ENCODE results near the gene GPR153.
A peak's percentile ranks its signal among the peaks of the same experiment; 100 is the strongest.

The GPR153 gene

DNA sequence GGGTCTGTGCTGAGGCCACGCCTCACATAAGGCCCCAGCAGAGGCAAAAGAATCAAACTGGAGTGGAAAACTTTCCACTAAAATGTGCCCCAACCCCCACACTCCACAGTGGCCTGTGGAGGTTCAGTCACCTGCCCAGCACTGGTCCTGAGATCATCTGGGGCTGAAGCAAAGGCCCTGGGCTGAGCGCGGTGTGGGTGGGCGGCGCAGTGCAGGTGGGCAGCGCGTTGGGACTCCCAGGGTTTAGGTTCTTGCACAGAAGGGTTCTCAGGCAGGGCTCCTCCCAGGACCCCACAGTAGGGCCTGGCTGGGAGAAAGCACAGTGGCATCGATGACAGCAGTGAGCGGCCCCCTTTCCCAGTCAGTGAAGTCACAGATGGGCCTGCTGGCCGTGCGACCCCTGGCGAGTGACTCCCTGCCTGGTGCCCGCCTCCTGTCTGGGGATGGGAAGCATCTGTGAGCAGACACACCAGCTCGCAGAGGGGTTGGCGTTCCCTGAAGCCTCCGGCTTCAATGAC is 13.8 kb upstream of the GPR153 start:
- DNase-seq (ENCODE audit: low read depth, low spot score): no peak
- H3K36me3 ChIP-seq (ENCODE audit: insufficient read depth, low read length): no peaks in the 10 kb centered on the region
- no peaks in the 10 kb centered on the region for H3K9me3 ChIP-seq (ENCODE audit: low read depth, low read length)
- H3K9ac ChIP-seq (ENCODE audit: insufficient read length): no peak overlapping the region
- no peak overlapping the region for H3K27ac ChIP-seq
- TF ChIP-seq FOXP2 (optimal IDR thresholded peaks at IDR 0.05; ENCODE audit: control extremely low read depth, extremely low read length, insufficient read depth) (no peak), POLR2AphosphoS5 (IDR thresholded peaks at IDR 0.05; ENCODE audit: borderline replicate concordance, low read depth, low read length) (no peak), EZH2 (IDR thresholded peaks at IDR 0.05) (no peak)
- H3K4me3 ChIP-seq: no peak overlapping the region

DNA sequence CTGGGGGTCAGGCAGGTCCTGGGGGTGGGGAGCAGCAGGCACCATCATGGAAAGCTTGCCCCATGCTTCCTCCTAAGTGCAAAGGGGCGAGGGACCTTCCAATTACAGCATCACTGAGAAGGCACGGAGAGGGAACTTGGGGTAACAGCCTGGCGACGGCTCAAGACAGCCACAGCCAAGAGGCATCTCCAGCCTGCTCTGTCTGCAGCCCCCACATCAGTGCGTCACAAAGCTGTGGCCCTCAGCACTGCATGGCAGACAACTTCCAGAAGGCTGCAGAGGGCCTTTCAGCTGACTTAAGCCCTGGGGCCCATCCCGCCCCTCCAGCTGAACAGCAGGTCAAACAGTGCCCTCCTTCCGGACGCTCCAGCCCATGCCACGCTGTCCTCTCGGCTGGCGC is 13.2 kb upstream of the GPR153 start:
- Histone ChIP-seq H3K4me3 (no peak overlapping the region), H3K36me3 (ENCODE audit: insufficient read depth, low read length) (no peaks in the 10 kb centered on the region), H3K27ac (no peak overlapping the region), H3K9ac (ENCODE audit: insufficient read length) (no peak overlapping the region), H3K9me3 (ENCODE audit: low read depth, low read length) (no peaks in the 10 kb centered on the region)
- no peak for TF ChIP-seq FOXP2 (optimal IDR thresholded peaks at IDR 0.05; ENCODE audit: control extremely low read depth, extremely low read length, insufficient read depth)
- no peak for TF ChIP-seq POLR2AphosphoS5 (IDR thresholded peaks at IDR 0.05; ENCODE audit: borderline replicate concordance, low read depth, low read length)
- TF ChIP-seq EZH2 (IDR thresholded peaks at IDR 0.05): no peak
- DNase-seq (ENCODE audit: low read depth, low spot score): no peak

DNA sequence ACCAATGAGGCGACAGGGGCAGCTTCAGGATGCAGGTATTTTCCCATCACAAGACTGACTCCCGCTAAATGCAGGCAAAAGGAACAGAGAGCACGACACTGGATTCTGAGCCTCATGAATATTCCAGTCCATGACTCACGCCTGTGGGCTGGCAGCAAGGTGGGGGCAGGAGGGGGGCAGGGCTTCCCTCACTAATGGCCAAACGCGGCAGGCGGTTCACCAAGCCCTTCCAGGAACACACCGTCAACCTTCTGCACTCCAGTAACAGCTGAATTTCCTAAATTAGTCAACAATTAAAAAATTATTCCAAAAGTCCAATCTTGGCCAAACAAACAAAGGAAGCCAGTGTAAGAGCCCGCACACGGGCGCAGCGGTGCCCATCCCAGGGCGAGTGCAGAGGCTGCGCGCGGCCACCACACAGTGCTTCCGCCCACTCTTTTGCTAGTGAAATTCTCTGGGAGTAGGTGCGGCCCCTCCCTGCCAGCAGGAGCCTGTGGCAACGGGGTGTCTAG is 12.5 kb upstream of the GPR153 start:
- TF ChIP-seq POLR2AphosphoS5 (IDR thresholded peaks at IDR 0.05; ENCODE audit: borderline replicate concordance, low read depth, low read length) (no peak), EZH2 (IDR thresholded peaks at IDR 0.05) (no peak), FOXP2 (optimal IDR thresholded peaks at IDR 0.05; ENCODE audit: control extremely low read depth, extremely low read length, insufficient read depth) (no peak)
- no peak overlapping the region for H3K27ac ChIP-seq
- H3K4me3 ChIP-seq: no peak overlapping the region
- no peaks in the 10 kb centered on the region for H3K9me3 ChIP-seq (ENCODE audit: low read depth, low read length)
- H3K9ac ChIP-seq (ENCODE audit: insufficient read length): no peak overlapping the region
- H3K36me3 ChIP-seq (ENCODE audit: insufficient read depth, low read length): no peaks in the 10 kb centered on the region
- no peak for DNase-seq (ENCODE audit: low read depth, low spot score)

DNA sequence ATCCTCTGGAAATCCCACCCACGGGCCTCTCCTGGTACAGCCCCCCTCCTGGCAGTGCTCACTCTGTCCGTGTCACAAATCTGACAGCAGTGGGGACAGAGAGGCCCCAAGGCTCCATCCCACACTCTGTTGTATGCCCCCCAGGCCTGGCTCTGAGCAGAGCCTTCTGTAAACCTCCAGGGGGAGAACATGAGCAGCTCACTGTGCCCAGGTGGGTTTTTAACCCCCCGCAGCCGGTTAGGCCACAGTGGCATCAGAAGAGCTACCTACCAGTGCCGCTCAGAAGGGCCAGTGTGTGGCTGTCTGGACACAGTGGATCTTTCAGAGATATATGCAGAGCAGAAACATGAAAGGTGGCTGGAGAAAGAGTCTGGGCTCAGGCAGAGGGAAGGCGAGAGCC is 12.0 kb upstream of the GPR153 start:
- Histone ChIP-seq H3K9me3 (ENCODE audit: low read depth, low read length) (no peaks in the 10 kb centered on the region), H3K4me3 (no peak overlapping the region), H3K36me3 (ENCODE audit: insufficient read depth, low read length) (no peaks in the 10 kb centered on the region), H3K9ac (ENCODE audit: insufficient read length) (no peak overlapping the region), H3K27ac (no peak overlapping the region)
- DNase-seq (ENCODE audit: low read depth, low spot score): no peak
- TF ChIP-seq FOXP2 (optimal IDR thresholded peaks at IDR 0.05; ENCODE audit: control extremely low read depth, extremely low read length, insufficient read depth): no peak

DNA sequence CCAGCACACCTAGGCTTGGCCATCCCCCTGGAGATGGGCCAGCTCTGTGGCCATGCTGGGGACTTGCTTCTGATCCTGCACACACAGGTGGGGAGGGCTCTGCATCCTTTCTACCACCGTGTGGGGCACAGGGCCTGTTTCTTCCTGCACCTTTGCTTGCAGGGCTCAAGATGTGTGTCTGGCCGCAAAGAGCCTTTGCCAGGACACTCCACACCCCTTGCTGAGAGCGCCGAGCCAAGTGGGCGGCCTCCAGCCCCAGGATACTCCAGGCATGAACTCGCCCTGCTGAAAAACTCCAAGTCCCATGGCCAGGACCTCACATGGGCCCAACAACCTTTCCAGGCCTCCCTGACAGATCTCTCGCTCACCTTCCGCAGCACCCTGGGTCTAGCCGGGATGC is 11.6 kb upstream of the GPR153 start:
- Histone ChIP-seq H3K4me3 (no peak overlapping the region), H3K27ac (no peak overlapping the region), H3K9me3 (ENCODE audit: low read depth, low read length) (no peaks in the 10 kb centered on the region), H3K36me3 (ENCODE audit: insufficient read depth, low read length) (no peaks in the 10 kb centered on the region), H3K9ac (ENCODE audit: insufficient read length) (no peak overlapping the region)
- TF ChIP-seq POLR2AphosphoS5 (IDR thresholded peaks at IDR 0.05; ENCODE audit: borderline replicate concordance, low read depth, low read length): no peak
- DNase-seq (ENCODE audit: low read depth, low spot score): no peak

DNA sequence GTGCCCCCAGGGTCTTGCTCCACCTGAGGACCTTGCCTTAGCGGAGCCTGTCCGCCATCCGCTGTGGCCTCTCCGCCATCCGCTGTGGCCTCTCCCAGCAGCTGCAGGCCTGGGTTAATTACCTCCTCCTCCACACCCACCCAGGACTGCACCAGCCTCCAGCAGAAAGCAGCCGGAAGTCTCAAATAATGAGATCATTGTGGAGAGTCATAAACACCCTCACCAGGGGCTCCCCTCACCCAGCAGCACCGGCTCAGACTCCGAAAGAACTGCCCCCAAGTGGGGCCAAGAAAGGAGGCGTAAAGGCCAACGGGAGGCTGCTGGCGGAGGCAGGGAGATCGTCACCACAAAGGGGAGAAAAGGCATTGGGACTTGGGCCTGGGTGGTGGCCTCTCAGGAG is 10.7 kb upstream of the GPR153 start:
- Histone ChIP-seq H3K27ac (peak overlapping the region; percentile 86), H3K9me3 (ENCODE audit: low read depth, low read length) (no peaks in the 10 kb centered on the region), H3K36me3 (ENCODE audit: insufficient read depth, low read length) (no peaks in the 10 kb centered on the region), H3K9ac (ENCODE audit: insufficient read length) (no peak overlapping the region), H3K4me3 (peak overlapping the region; percentile 59)
- TF ChIP-seq FOXP2 (optimal IDR thresholded peaks at IDR 0.05; ENCODE audit: control extremely low read depth, extremely low read length, insufficient read depth) (no peak), POLR2AphosphoS5 (IDR thresholded peaks at IDR 0.05; ENCODE audit: borderline replicate concordance, low read depth, low read length) (no peak), EZH2 (IDR thresholded peaks at IDR 0.05) (no peak)
- DNase-seq (ENCODE audit: low read depth, low spot score): no peak

DNA sequence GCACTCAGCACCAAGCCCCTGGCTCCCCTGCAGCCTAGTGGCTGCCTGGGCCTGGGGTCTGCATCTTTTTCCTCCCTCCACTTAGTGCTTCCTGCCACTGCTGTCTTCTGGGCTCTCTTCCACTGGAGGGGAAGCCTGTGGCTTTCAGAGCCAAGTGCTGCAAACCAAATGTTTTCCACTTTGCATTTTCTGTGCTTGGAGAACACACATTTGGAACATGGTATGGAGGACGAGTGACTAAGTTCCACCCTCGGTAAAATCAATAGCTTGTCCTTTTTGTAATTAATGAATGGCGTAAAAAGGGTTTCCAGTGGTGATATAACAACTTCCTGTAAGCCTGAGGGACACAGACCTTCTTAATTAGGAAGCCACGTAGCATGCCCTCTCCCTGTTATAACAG is 10.1 kb upstream of the GPR153 start:
- Histone ChIP-seq H3K27ac (peak overlapping the region; percentile 86), H3K36me3 (ENCODE audit: insufficient read depth, low read length) (no peaks in the 10 kb centered on the region), H3K4me3 (peak overlapping the region; percentile 59), H3K9me3 (ENCODE audit: low read depth, low read length) (no peaks in the 10 kb centered on the region), H3K9ac (ENCODE audit: insufficient read length) (peak overlapping the region; percentile 7)
- no peak for TF ChIP-seq FOXP2 (optimal IDR thresholded peaks at IDR 0.05; ENCODE audit: control extremely low read depth, extremely low read length, insufficient read depth)
- no peak for TF ChIP-seq POLR2AphosphoS5 (IDR thresholded peaks at IDR 0.05; ENCODE audit: borderline replicate concordance, low read depth, low read length)
- no peak for TF ChIP-seq EZH2 (IDR thresholded peaks at IDR 0.05)
- DNase-seq (ENCODE audit: low read depth, low spot score): no peak

DNA sequence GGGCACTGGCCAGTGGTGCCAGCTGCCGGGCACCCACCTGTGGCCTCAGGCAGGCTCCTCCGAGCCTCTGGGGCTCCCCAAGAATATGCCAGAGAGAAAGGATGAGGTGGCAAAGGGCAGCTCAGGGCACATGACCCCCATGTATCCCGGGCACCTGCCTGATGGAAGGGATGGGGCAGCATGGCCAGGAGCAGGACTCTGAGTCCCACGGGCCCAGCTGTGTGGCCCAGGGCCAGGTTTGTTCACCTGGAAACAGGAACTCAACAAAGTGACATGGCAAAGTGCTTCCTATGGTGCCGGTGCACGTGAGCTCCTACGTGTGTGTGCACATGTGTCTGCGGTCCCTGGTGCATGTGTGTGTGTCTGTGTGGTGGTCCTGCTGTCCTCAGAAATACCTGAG is 9.5 kb upstream of the GPR153 start:
- no peak for DNase-seq (ENCODE audit: low read depth, low spot score)
- Histone ChIP-seq H3K36me3 (ENCODE audit: insufficient read depth, low read length) (no peaks in the 10 kb centered on the region), H3K4me3 (peak overlapping the region; percentile 59), H3K27ac (peak overlapping the region; percentile 86), H3K9me3 (ENCODE audit: low read depth, low read length) (no peaks in the 10 kb centered on the region), H3K9ac (ENCODE audit: insufficient read length) (peak overlapping the region; percentile 7)
- TF ChIP-seq EZH2 (IDR thresholded peaks at IDR 0.05) (no peak), FOXP2 (optimal IDR thresholded peaks at IDR 0.05; ENCODE audit: control extremely low read depth, extremely low read length, insufficient read depth) (no peak), POLR2AphosphoS5 (IDR thresholded peaks at IDR 0.05; ENCODE audit: borderline replicate concordance, low read depth, low read length) (no peak)

DNA sequence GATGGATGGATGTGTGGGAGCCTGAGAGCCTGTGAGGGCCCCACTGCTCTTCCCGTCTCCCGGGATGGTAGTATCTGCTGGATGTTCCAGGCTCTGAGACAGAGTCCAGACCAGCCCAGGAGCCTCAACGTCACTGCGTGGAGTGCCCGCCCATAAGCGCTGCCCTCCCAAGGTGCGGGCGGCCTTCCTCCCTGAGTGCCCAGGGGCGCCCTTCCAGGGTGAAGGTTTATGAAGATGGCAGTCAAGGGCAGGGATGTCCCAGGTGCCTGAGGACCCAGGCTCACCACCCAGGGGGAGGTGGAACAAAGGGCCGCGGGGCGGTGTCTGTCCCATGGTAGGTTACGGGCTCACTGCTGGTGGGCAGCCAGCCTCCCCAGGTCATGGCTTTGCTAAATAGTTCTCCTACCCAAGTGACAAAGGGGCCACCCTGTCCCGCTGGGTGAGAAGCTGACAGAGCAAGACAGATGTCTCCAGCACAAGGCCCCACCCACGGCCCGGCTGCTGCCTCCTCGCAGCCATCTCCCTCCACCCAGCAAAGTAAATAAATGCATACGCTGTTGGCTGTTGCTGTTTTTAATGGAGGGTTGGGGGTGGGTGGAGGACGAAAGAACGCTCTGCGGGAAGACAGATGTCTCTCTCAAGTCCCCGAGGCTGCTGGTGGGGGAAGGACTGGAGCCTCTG is 9.0 kb upstream of the GPR153 start:
- Histone ChIP-seq H3K9ac (ENCODE audit: insufficient read length) (no peak overlapping the region), H3K4me3 (peak overlapping the region; percentile 59), H3K36me3 (ENCODE audit: insufficient read depth, low read length) (no peaks in the 10 kb centered on the region), H3K9me3 (ENCODE audit: low read depth, low read length) (no peaks in the 10 kb centered on the region), H3K27ac (peak overlapping the region; percentile 86)
- no peak for DNase-seq (ENCODE audit: low read depth, low spot score)
- TF ChIP-seq FOXP2 (optimal IDR thresholded peaks at IDR 0.05; ENCODE audit: control extremely low read depth, extremely low read length, insufficient read depth): no peak
- TF ChIP-seq EZH2 (IDR thresholded peaks at IDR 0.05): no peak
- no peak for TF ChIP-seq POLR2AphosphoS5 (IDR thresholded peaks at IDR 0.05; ENCODE audit: borderline replicate concordance, low read depth, low read length)
